GM12878 (cell line): Measurements from ENCODE around the gene HNRNPF. TPM values are rescaled to one million over a fixed set of nuclear protein-coding genes. Genes with fewer than 3 reads are reported as not detected.

Experiments
- ATAC-seq: fragments of 200-7000 bp; cut with Tn5 transposase; 3 replicates; pipeline ENCODE4 v1.9.1; 2020; ENCODE audit warnings: mild to moderate bottlenecking, moderate library complexity
- BruUV-seq: library from RNA; stranded (reverse); fragments of 400-500 nt; replicated peaks from 2 replicates; lab custom pipeline; 2021; lab: Mats Ljungman, UMichigan
- CTCF ChIA-PET: fragments of 300-600 bp; sonication (Branson Sonifier 250); formaldehyde crosslinking; extraction: SDS; loops from one replicate; lab custom pipeline; 2021; ENCODE audit warnings: inconsistent platforms; lab: Yijun Ruan, JAX
- POLR2A ChIA-PET: fragments of 350-600 bp; formaldehyde crosslinking; extraction: SDS; loops from one replicate; lab custom pipeline; 2021; ENCODE audit warnings: inconsistent platforms; lab: Charles Lee
- RAD21 ChIA-PET: fragments of 300-600 bp; sonication (Branson Sonifier 250); formaldehyde crosslinking; loops from one replicate; lab custom pipeline; 2023; ENCODE audit warnings: antibody characterized with exemption; ENCODE audit not compliant: unreplicated experiment; lab: Charles Lee
- SMC1A ChIA-PET: fragments of 300-600 bp; sonication (Branson Sonifier 250); formaldehyde crosslinking; loops from one replicate; lab custom pipeline; 2023; ENCODE audit not compliant: unreplicated experiment, uncharacterized antibody; lab: Charles Lee
- DNase-seq: peaks from one replicate; pipeline ENCODE4 v3.0.0-alpha.2; 2011; ENCODE audit warnings: low read depth, low spot score
- FAIRE-seq: peaks from 3 replicates; lab custom pipeline; 2011; peaks lifted over from hg19 to GRCh38; lab: Jason Lieb, UNC
- H2AFZ ChIP-seq: 2 replicates; pipeline ENCODE4 v1.6.0; 2011; ENCODE audit warnings: low read depth, low read length, control low read depth; ENCODE audit not compliant: control insufficient read depth
- H3K27ac ChIP-seq: 2 replicates; pipeline ENCODE4 v1.5.1; 2011; ENCODE audit warnings: control low read depth; ENCODE audit not compliant: control insufficient read depth, insufficient read depth
- H3K27me3 ChIP-seq, 2 experiments: replicated peaks in 1 of 2; 2 replicates each; pipeline versions ENCODE4 v1.6.0 to v1.6.1; 2011; ENCODE audit warnings: low read length in 1 of 2; ENCODE audit not compliant: control insufficient read depth in 2 of 2, insufficient read depth in 2 of 2
- H3K36me3 ChIP-seq, 2 experiments: 2 replicates each; pipeline ENCODE4 v1.5.1; 2011; ENCODE audit warnings: low read length in 1 of 2; ENCODE audit not compliant: control insufficient read depth in 2 of 2, insufficient read depth in 2 of 2
- H3K4me1 ChIP-seq: 2 replicates; pipeline ENCODE4 v1.6.1; 2011; ENCODE audit warnings: mild to moderate bottlenecking, low read length, moderate library complexity, mixed read lengths; ENCODE audit not compliant: control insufficient read depth, insufficient read depth
- H3K4me2 ChIP-seq: 2 replicates; pipeline ENCODE4 v1.6.0; 2011; ENCODE audit warnings: control low read depth; ENCODE audit not compliant: control insufficient read depth, insufficient read depth
- H3K4me3 ChIP-seq: fragments of 200-600 bp; sonication (generic); 2 replicates; pipeline ENCODE4 v1.5.1; 2016
- H3K79me2 ChIP-seq: 2 replicates; pipeline ENCODE4 v1.6.0; 2011; ENCODE audit warnings: low read length; ENCODE audit not compliant: control insufficient read depth, insufficient read depth
- H3K9ac ChIP-seq: 2 replicates; pipeline ENCODE4 v1.8.0; 2011; ENCODE audit warnings: low read length, control low read depth, mixed read lengths; ENCODE audit not compliant: control insufficient read depth, insufficient read depth
- H3K9me3 ChIP-seq: replicated peaks from 3 replicates; pipeline ENCODE4 v1.5.1; 2011; ENCODE audit warnings: mild to moderate bottlenecking, low read length; ENCODE audit not compliant: control insufficient read depth, insufficient read depth
- H4K20me1 ChIP-seq: 2 replicates; pipeline ENCODE4 v1.6.0; 2011; ENCODE audit not compliant: control insufficient read depth, insufficient read depth
- CTCF ChIP-seq, 3 experiments: IDR thresholded peaks in 2 of 3; conservative IDR thresholded peaks in 1 of 3; 2 replicates each; pipeline ENCODE4 v1.5.1; 2011; ENCODE audit warnings: low read depth in 3 of 3, low read length in 3 of 3, mild to moderate bottlenecking in 3 of 3, control low read depth in 2 of 3, moderate library complexity in 2 of 3, inconsistent platforms in 1 of 3, mixed read lengths in 1 of 3; ENCODE audit not compliant: control insufficient read depth in 2 of 3, insufficient read depth in 1 of 3; ENCODE audit errors: extremely low read depth in 1 of 3
- PML ChIP-seq: IDR thresholded peaks from 2 replicates; pipeline ENCODE4 v1.6.1; 2012; ENCODE audit warnings: low read length, inconsistent platforms
- SKIL ChIP-seq: fragments of 450-650 bp; IDR thresholded peaks from 2 replicates; pipeline ENCODE4 v1.6.1; 2017; ENCODE audit warnings: mild to moderate bottlenecking, low read depth, inconsistent platforms; ENCODE audit not compliant: poor library complexity, severe bottlenecking
- SMAD1 ChIP-seq: fragments of 450-650 bp; IDR thresholded peaks from 2 replicates; pipeline ENCODE4 v1.6.1; 2018; ENCODE audit warnings: mild to moderate bottlenecking, low read depth; ENCODE audit not compliant: partially characterized antibody
- TCF7 ChIP-seq: IDR thresholded peaks from 2 replicates; pipeline ENCODE4 v1.6.1; 2014; ENCODE audit warnings: antibody characterized with exemption, borderline replicate concordance
- WGBS: methylation state at CpG from one replicate; pipeline ENCODE4 v1.1.6; 2016; ENCODE audit warnings: low lambda C conversion rate; ENCODE audit not compliant: insufficient replicate concordance, insufficient coverage; ENCODE audit errors: missing lambda C conversion rate; 5-methylcytosine and 5-hydroxymethylcytosine counted together
- in situ Hi-C: fragments of 300-500 bp; cut with MboI; formaldehyde crosslinking; loops from 9 replicates; pipeline ENCODE4 v1.14.3; 2018; ENCODE audit warnings: mixed read lengths
- intact Hi-C: fragments of 100-400 bp; cut with micrococcal nuclease; formaldehyde crosslinking; loops from one replicate; pipeline ENCODE4 v1.14.2; 2022; ENCODE audit not compliant: unreplicated experiment
- polyA plus RNA-seq, 11 experiments: library from polyadenylated mRNA; depleted of rRNA in 4 of 11; unstranded in 6 of 11; stranded (reverse) in 5 of 11; fragments of >200 nt; fragmentation: Nextera tagmentation in 4 of 11; fragmentation: Illumina TruSeq in 1 of 11; extraction: Ambion mirVana in 4 of 11; extraction: Trizol in 1 of 11; gene quantifications; 1 replicate in 1 of 11; 2 replicates in 10 of 11; pipeline versions ENCODE4 v1.2.1 to v1.2.3, GENCODE V29; 2011 to 2016; ENCODE audit warnings: inconsistent platforms in 2 of 11, missing spikeins in 2 of 11, low read depth in 1 of 11
- total RNA-seq, 4 experiments: library from RNA; depleted of rRNA in 3 of 4; stranded (reverse); fragments of >200 nt in 3 of 4; fragmentation: Illumina TruSeq in 1 of 4; extraction: Trizol in 1 of 4; gene quantifications; 2 replicates each; pipeline versions ENCODE4 v1.2.1 to v1.2.3, GENCODE V29; 2013 to 2021

The HNRNPF gene
- total and polyA plus RNA-seq, 10 of the 15 experiments (the other 5 are each of a cell fraction or from before 2014, with no cell fraction given): 156 to 373 (median 293) TPM

- ChIA-PET POLR2A (no interaction called here), SMC1A (interaction anchor here (1.5 kb wide), 1 partner anchor 58 kb away, joined by 3 read pairs; no protein-coding TSS in a partner anchor), RAD21 (no interaction called here)
- DNase-seq (no peak), ATAC-seq (no peak), FAIRE-seq (no peak)
- Histone ChIP-seq H3K9me3 (no peaks in the 10 kb centered on the region), H3K27me3 (peaks cover 0 to 2% of the 10 kb centered on the region in 2 experiments; a peak in 1 of 4 replicates), H4K20me1 (no peaks in the 10 kb centered on the region), H3K79me2 (no peaks in the 10 kb centered on the region), H3K36me3 (no peaks in the 10 kb centered on the region), H2AFZ (no peak overlapping the region), H3K27ac (no peak overlapping the region), H3K4me2 (no peak overlapping the region), H3K4me3 (no peak overlapping the region), H3K9ac (no peak overlapping the region)
- WGBS: 32% methylated on average over 7 of the region's 7 CpGs
- in situ Hi-C loops (loop anchor here (25.0 kb wide), 1 partner anchor 138 kb away; no protein-coding TSS in a partner anchor), intact Hi-C loops (no loop called here)
- BruUV-seq: no TSS peak
- TF ChIP-seq PML (no peak), SMAD1 (no peak), TCF7 (no peak)
- TF ChIP-seq, all 136 proteins: peak for 0
- H3K4me1 ChIP-seq: no peaks in the 10 kb centered on the region
- CTCF ChIA-PET: no interaction called here
Measured at GRCh38 chr10:43350156-43350555, 58.8 kb downstream of the HNRNPF start.

- Histone ChIP-seq H3K79me2 (no peaks in the 10 kb centered on the region), H3K27me3 (peaks cover 0 to 2% of the 10 kb centered on the region in 2 experiments; a peak in 1 of 4 replicates), H2AFZ (peak overlapping the region; percentile 9; the same call in 1 of the 2 replicates), H3K4me3 (no peak overlapping the region), H3K27ac (no peak overlapping the region), H3K4me2 (no peak overlapping the region), H3K9me3 (no peaks in the 10 kb centered on the region), H3K36me3 (no peaks in the 10 kb centered on the region), H4K20me1 (no peaks in the 10 kb centered on the region), H3K4me1 (no peaks in the 10 kb centered on the region), H3K9ac (no peak overlapping the region)
- no TSS peak for BruUV-seq
- ChIA-PET CTCF (interaction anchor here (0.9 to 2.5 kb wide), 9 partner anchors 15 to 144 kb away, joined by 3 to 16 read pairs (median 3); no protein-coding TSS in a partner anchor), SMC1A (interaction anchor here (0.9 to 1.5 kb wide), 5 partner anchors 57 to 227 kb away, joined by 3 to 5 read pairs (median 3); no protein-coding TSS in a partner anchor), RAD21 (interaction anchor here (1.6 kb wide), 1 partner anchor 56 kb away, joined by 5 read pairs; no protein-coding TSS in a partner anchor), POLR2A (no interaction called here)
- DNase-seq (peak; percentile 36), FAIRE-seq (peak; percentile 87), ATAC-seq (peak; percentile 100)
- in situ Hi-C loops (no loop called here), intact Hi-C loops (loop anchor here (1.0 to 10.0 kb wide), 3 partner anchors 55 to 144 kb away; no protein-coding TSS in a partner anchor)
- WGBS: 52% methylated on average over 13 of the region's 13 CpGs
- TF ChIP-seq CTCF (IDR thresholded peaks at IDR 0.05 in 2 of 3, conservative IDR thresholded peaks at IDR 0.05 in 1 of 3; ENCODE audit: control insufficient read depth in 2 of 3, extremely low read depth in 1 of 3, insufficient read depth in 1 of 3, low read depth in 3 of 3, low read length in 3 of 3) (peak; percentile 94 to 97 (median 95)), SKIL (peak; percentile 34)
Measured at GRCh38 chr10:43348511-43349312, 60.3 kb downstream of the HNRNPF start.
